Measurements from ENCODE around the gene SLC25A25.

The SLC25A25 gene

DNA sequence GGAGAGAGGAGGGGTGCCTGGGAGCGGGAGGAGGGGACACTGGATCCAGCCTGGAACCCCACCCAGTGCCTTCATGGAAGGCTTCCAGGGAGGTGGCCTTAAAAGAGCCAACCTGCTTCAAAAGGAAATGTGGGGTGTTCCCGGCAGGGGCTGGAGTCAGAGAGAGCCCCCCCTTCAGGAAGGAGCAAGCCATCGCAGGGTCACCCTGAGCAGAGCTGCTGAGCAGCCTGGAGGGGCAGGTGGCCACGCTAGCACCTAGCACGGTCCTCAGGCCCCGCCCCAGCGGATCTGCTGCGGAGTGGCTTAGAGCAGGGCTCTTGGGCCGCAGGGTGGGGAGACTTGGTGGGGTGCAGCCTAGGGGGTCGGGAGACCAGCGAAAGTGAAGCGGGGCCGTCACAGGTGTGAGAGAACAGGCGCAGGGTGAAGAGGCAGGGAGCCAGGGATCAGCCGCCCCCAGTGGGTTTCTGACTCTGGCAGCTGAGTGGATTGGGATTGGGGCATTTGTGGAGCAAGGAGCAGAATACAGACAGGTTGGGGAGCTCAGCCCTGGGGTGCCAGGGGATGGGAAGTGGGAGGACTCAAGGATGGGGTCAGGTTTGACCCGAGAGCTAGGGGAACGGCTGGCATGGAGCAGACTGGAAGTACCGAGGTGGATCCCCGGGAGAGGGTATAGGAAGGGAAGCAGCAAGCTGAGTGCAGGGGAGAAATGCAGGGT is 82.7 kb downstream of the SLC25A25 start:
- FAIRE-seq = no peak

DNA sequence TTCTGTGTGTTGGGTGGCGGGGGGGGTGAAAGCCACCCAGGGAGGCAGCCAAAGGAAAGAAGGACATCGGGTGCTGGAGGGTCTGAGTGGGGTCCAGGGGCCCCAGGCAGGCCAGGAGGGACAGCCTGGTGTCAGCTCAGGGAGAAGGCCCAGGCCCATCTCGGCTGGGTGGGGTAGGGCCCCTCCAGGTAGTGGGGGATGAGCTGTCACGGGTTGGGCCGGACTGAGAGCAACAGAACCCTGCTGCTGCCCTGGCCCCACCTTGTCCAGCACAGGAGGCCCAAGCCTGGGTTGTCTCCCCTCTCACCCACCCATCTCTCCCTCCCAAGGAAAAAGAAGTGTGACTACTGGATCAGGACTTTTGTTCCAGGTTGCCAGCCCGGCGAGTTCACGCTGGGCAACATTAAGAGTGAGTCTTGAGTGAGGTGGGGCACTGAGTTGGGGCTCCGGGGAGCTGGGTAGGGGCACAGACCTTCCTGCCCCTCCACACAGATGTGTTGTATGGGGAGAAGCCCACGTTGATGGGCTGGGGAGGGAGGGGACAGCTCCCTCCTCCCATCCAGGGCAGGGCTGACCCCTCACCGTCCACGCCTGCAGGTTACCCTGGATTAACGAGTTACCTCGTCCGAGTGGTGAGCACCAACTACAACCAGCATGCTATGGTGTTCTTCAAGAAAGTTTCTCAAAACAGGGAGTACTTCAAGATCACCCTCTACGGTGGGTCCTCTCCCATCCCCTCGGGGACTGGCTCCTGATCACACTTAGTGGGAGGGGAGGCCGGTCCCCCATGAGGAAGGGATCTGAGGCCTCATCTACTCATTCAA is 83.5 kb downstream of the SLC25A25 start:
- FAIRE-seq = no peak

DNA sequence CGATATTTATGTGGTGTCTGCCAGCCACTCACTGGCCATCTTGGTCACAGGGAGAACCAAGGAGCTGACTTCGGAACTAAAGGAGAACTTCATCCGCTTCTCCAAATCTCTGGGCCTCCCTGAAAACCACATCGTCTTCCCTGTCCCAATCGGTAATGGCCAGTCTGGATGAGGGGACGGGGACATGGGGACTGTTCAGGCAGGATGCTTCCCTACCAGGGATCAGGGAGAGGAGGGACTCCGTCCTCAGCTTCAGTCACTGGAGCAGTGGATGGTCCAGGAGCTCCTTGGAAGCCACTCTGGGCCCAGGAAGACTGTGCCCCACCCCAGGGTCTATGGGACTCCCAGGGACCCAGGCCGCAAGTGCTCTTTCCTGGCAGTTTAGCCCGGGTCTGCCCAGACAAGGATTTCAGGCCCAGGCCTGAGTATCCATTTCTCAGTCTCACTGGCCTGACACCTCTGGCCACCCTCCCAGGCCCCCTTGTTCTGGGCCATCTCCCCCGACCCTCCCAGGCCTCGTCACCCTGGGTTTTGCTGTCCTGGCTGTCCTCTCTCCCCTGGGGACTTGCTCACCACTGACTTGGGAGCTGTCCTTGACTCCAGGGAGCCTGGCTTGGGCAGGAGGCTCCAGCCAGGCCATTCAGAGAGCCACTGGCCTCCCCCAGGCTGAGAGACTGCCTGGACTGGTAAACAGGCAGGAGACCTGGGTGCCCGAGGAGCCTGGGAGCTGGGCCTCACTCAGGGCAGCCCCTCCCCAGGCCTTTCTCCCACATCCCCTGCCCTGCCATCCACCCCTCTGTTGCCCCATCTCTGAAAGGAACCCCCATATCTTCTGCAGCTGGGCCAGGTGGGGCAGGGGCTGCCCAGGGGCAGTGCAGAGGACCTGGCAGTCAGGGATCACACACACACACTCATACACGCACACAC is 84.4 kb downstream of the SLC25A25 start:
- no peak for FAIRE-seq

DNA sequence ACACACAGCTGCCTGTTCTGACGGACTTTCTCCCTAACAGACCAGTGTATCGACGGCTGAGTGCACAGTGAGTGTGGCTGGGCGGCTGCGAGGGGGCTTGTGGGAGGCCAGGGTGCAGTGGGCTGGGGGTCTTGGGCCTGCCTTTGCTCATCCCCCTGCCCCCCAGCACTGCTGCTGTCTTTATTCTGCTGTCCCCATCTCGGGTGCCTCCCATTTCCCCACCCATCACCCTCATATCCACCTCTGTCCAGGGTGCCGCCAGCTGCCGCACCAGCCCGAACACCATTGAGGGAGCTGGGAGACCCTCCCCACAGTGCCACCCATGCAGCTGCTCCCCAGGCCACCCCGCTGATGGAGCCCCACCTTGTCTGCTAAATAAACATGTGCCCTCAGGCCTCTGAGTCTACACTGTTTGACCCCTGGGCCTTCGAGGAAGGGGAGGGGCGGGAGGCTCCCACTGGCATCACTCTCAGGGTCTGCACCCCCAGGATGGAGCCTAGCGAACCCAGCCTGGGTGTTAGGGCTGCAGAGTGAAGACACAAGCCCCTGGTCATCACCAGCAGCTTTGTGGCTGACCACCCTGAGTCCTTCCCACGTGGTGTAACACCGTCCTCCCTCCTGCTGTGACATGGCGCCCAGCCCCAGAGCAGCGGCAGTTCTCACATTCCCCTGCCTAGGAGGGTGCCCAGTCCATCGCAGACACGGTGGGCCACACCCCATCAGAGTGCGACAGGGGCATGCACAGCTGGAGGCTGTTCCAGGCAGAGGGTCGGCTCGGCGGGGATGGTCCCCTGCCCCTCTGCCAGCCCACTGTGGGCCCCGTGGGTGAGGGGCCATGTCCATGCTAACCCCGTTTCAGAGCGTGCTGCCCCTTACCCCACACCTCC is 85.3 kb downstream of the SLC25A25 start:
- FAIRE-seq = no peak

DNA sequence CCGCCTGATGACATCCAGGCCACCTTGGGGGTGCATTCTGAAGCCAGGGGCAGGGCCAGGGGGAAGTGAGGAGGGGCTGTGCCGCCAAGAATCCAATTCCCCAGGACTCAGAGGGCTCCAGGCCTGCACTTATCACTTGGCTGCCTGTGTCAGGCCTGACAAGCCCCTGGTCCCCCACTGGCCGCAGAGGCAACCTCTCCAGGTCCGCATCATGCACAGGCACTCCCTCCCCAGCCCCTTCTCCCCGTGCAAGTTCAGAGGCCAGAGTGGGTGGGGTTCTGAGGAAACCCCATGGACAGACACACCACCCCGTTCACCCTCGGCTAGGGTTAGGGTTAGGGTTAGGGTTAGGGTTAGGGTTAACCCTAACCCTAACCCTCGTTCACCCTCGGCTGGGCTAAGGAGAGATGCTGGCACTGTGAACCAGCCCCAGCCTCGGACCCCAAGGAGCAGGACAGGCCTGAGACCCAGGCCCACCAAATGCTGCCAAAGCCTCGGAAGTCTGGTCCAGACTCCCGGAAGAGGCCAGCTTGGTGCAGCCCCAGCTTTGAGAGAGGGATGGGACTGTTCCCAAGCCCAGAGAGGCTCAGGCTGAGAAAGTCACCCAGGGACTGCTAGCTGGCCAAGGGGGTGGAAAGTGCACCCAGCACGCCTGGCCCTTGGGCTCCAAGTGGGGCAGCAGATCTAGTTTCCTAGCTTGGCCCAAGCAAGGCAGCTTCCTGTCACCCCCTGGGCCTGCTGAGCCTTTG is 86.1 kb downstream of the SLC25A25 start:
- no peak for FAIRE-seq

DNA sequence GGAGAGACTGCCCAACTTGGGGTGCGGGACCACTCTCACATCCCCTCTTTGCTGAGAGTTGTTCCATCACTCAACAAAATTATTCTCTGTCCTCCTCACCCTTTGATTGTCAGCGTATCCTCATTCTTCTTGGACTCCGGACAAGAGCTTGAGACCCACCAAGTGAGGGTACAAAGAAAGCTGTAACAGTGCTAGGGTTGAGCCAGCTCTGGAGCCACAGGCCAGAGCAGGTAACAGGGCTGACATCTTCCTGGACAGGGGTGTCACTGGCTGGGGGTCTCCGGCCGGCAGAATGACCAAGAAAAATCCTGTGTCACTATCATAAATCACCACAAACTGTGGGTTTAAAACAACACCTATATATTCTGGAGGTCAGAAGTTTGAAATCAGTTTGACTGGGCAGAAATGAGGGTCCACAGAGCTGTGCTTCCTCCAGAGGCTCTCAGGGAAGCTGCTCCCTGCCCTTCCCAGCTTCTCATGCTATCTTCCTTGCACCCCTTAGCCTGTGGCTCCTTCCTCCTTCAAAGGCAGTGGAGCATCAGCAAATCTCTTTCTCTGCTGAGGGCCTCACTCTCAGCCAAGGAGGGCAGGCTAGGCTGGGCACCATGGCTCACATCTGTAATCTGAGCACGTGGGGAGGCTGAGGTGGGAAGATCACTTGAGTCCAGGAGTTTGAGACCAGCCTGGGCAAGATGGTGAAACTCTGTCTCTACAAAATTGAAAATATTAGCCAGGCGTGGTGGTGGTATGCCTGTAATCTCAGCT is 87.9 kb downstream of the SLC25A25 start:
- no peak for FAIRE-seq
